Stimulated activated CD4-positive, alpha-beta T cell treated with anti-CD3 and anti-CD28 coated beads, Interleukin-15, amount 100 ng/mL, for 48 hours (primary cell): ENCODE results near the gene LENG9.
"Not testable (repeated sequence)": the region's sequence is repeated elsewhere in the genome, so short reads cannot be mapped to it uniquely, and the experiment has no call there.

Experiments used
- DNase-seq, 2 donors: peaks; one replicate each; pipeline ENCODE4 v3.0.0-alpha.2; 2020; ENCODE audit warnings: low read depth in 2 of 2

LENG9 gene

GRCh38 chr19:54459282-54460229 is 4.0 kb downstream of the LENG9 start:
- DNase-seq = no peak

- DNase-seq = no peak
Measured at GRCh38 chr19:54458648-54459281, 4.8 kb downstream of the LENG9 start.

- no peak for DNase-seq
Measured at GRCh38 chr19:54457773-54458647, 5.6 kb downstream of the LENG9 start.

GRCh38 chr19:54456423-54457373 is 6.9 kb downstream of the LENG9 start:
- no peak for DNase-seq

- no peak for DNase-seq
Measured at GRCh38 chr19:54455786-54456422, 7.7 kb downstream of the LENG9 start.

- no peak for DNase-seq
Measured at GRCh38 chr19:54454781-54455675, 8.6 kb downstream of the LENG9 start.

- no peak for DNase-seq
Measured at GRCh38 chr19:54453921-54454780, 9.4 kb downstream of the LENG9 start.

GRCh38 chr19:54452626-54453025 is 11.0 kb downstream of the LENG9 start:
- DNase-seq = no peak

GRCh38 chr19:54451997-54452396 is 11.6 kb downstream of the LENG9 start:
- DNase-seq = no peak

GRCh38 chr19:54451331-54451871 is 12.2 kb downstream of the LENG9 start:
- DNase-seq = no peak

GRCh38 chr19:54449701-54450069 is 13.9 kb downstream of the LENG9 start:
- DNase-seq = no peak

- peak; percentile 95 to 97 for DNase-seq
Measured at GRCh38 chr19:54448774-54449700, 14.5 kb downstream of the LENG9 start, which contains the start of gene LENG8. LENG8 (plus strand) TSS chr19:54449199; CDS start chr19:54451345, 2,146 bp downstream.

- no peak for DNase-seq
Measured at GRCh38 chr19:54448040-54448773, 15.4 kb downstream of the LENG9 start.

- not testable (repeated sequence) for DNase-seq
Measured at GRCh38 chr19:54446349-54446748, 17.2 kb downstream of the LENG9 start.

- DNase-seq = no peak
Measured at GRCh38 chr19:54444737-54445136, 18.8 kb downstream of the LENG9 start.

GRCh38 chr19:54440641-54441040 is 22.9 kb downstream of the LENG9 start:
- no peak for DNase-seq
